Activated T-cell treated with anti-CD3 and anti-CD28 coated beads, Interleukin-2, amount 50 U/mL, for 72 hours (primary cell): ENCODE results near the gene PCSK2. TPM values are rescaled to one million over a fixed set of nuclear protein-coding genes. Genes with fewer than 3 reads are reported as not detected.

Experiments
- ATAC-seq, 2 donors: fragments of 150-1000 bp; cut with Tn5 transposase; replicated peaks in 1 of 2; 2 replicates each; pipeline ENCODE4 v1.10.0; 2021; ENCODE audit warnings: moderate library complexity in 2 of 2, mild to moderate bottlenecking in 1 of 2
- DNase-seq, 2 donors: peaks; one replicate each; pipeline ENCODE4 v3.0.0; 2021 to 2022; ENCODE audit warnings: mixed read lengths in 1 of 2
- H3K27ac Mint-ChIP-seq: one replicate; pipeline ENCODE4 v1.8.0; 2022; ENCODE audit warnings: mild to moderate bottlenecking, moderate library complexity, mixed read lengths
- H3K27me3 Mint-ChIP-seq: one replicate; pipeline ENCODE4 v1.8.0; 2022; ENCODE audit warnings: low read depth, mixed read lengths
- H3K36me3 Mint-ChIP-seq, 2 donors: one replicate each; pipeline ENCODE4 v1.8.0; 2022; ENCODE audit warnings: mixed read lengths in 2 of 2, mild to moderate bottlenecking in 1 of 2; ENCODE audit not compliant: insufficient read depth in 2 of 2
- H3K4me1 Mint-ChIP-seq: one replicate; pipeline ENCODE4 v1.8.0; 2022; ENCODE audit warnings: low read depth, mixed read lengths
- H3K4me3 Mint-ChIP-seq, 2 donors: one replicate each; pipeline ENCODE4 v1.8.0; 2022; ENCODE audit warnings: mild to moderate bottlenecking in 2 of 2, mixed read lengths in 2 of 2, moderate library complexity in 2 of 2
- H3K9me3 Mint-ChIP-seq, 2 donors: one replicate each; pipeline ENCODE4 v1.8.0; 2022; ENCODE audit warnings: mixed read lengths in 2 of 2
- total RNA-seq, 2 donors: library from RNA; stranded (reverse); gene quantifications; one replicate each; pipeline ENCODE4 v1.2.3, GENCODE V29; 2022

Gene PCSK2
- total RNA-seq, 2 donors from 2014 or later, result not detected

DNA sequence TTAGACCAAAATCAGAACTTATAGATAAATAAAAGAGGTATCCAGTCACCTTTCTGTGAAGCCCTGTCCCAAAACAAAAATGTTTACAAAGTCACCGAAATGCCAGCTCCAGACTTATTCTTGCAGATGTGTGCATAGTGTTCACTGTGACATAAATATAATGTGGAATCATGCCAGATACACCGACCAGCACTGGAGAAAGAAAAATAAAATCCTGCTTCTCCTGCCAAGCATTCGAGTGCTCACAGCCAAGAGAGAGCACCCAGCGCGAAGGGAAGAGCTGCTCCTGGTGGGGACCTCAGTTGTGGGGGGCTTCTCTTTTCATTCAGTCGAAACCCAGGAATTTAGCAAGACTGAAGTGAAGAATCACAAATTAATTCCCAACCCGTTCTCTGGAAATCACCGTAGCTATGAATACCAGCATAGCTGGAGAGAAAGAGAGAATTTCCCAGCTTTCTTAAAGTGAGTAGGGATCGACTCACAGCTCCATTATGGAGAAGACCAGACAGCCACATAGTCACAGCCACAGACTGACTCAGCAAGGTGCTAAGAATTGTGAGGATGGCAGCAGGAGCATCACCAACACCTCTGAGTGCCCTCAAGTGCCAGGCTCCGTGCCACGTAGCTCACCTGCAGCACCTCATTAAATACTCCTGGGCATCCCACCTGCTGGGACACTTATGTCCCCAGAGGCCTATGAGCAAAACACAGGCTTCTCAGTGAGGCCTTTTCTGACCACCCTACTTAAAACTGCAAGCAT lies 271.2 kb downstream of the PCSK2 start:
- ATAC-seq (no peak), DNase-seq (no peak)
- Mint-ChIP-seq H3K36me3 (no peaks in the 10 kb centered on the region), H3K4me3 (no peak overlapping the region), H3K4me1 (no peaks in the 10 kb centered on the region), H3K9me3 (no peaks in the 10 kb centered on the region), H3K27ac (no peak overlapping the region), H3K27me3 (no peaks in the 10 kb centered on the region)

- H3K4me1 Mint-ChIP-seq, result peaks cover 4% of the 10 kb centered on the region
- DNase-seq, result no peak
- H3K36me3 Mint-ChIP-seq, result no peaks in the 10 kb centered on the region
- ATAC-seq, result no peak
- no peaks in the 10 kb centered on the region for H3K9me3 Mint-ChIP-seq
- H3K4me3 Mint-ChIP-seq, result no peak overlapping the region
- no peak overlapping the region for H3K27ac Mint-ChIP-seq
- H3K27me3 Mint-ChIP-seq, result no peaks in the 10 kb centered on the region
Measured at GRCh38 chr20:17498641-17499040, 271.8 kb downstream of the PCSK2 start.

DNA sequence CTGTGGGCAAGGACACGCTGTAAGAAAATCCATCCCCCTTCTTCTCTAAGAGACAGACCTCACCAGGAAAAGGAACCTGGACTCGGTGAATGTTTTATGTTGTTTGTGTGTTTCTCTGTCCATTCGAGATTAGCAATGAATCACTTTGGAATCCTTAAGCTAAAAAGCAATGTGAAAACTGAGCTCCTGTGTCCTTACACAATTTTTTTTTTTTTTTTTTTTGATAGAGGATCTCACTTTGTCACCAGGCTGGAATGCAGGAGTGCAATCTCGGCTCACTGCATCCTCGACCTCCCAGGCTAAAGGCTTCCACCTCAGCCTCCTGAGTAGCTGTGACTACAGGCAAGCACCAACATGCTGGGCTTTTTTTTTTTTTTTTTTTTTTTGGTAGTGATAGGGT lies 272.2 kb downstream of the PCSK2 start:
- Mint-ChIP-seq H3K9me3 (no peaks in the 10 kb centered on the region), H3K4me1 (peaks cover 8% of the 10 kb centered on the region), H3K27me3 (no peaks in the 10 kb centered on the region), H3K4me3 (no peak overlapping the region), H3K36me3 (no peaks in the 10 kb centered on the region), H3K27ac (no peak overlapping the region)
- no peak for DNase-seq
- no peak for ATAC-seq

DNA sequence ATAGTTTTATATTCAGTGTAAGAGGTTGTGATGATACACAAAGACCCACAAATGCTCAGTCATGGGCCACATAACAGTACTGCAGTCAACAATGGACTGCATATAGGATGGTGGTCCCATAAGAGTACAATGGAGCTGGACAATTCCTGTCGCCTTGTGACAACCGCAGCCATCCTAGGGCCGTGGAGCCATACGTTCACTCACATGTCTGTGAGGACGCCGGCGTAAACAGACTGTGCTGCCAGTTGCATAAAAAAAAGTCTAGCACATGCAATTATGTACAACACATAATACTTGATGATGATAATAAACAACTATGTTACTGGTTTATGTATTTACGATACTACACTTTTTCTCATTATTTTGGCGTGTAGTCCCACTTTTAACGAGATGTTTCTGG lies 273.4 kb downstream of the PCSK2 start:
- H3K4me1 Mint-ChIP-seq, result peaks cover 21% of the 10 kb centered on the region
- H3K27me3 Mint-ChIP-seq, result no peaks in the 10 kb centered on the region
- no peak overlapping the region for H3K27ac Mint-ChIP-seq
- H3K36me3 Mint-ChIP-seq, result no peaks in the 10 kb centered on the region
- H3K9me3 Mint-ChIP-seq, result no peaks in the 10 kb centered on the region
- H3K4me3 Mint-ChIP-seq, result no peak overlapping the region
- DNase-seq (no peak), ATAC-seq (no peak)

- H3K4me1 Mint-ChIP-seq, result peaks cover 26% of the 10 kb centered on the region
- H3K4me3 Mint-ChIP-seq, result no peak overlapping the region
- no peak overlapping the region for H3K27ac Mint-ChIP-seq
- no peaks in the 10 kb centered on the region for H3K9me3 Mint-ChIP-seq
- H3K27me3 Mint-ChIP-seq, result no peaks in the 10 kb centered on the region
- DNase-seq (no peak), ATAC-seq (no peak)
- H3K36me3 Mint-ChIP-seq, result no peaks in the 10 kb centered on the region
Measured at GRCh38 chr20:17500826-17501225, 274.0 kb downstream of the PCSK2 start.

DNA sequence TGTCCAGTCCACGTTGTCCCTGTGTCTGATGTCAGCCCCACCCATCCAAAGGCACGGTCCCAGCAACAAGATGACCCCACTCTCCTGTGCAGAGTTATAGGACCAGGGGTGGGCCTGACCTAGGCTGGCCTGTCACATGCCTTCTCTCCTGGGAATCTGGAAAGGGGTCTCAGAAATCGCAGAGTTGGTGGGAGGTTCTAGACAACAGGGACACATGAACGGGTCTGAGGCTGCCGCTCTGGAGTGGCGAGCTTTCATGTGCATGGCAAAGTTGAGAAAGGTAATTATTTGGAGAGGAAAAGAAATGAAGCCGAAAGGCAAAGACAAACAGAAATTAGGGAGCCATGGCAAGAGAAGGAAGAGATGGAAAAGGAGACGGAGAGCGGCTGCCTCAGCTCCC lies 274.9 kb downstream of the PCSK2 start:
- no peaks in the 10 kb centered on the region for H3K9me3 Mint-ChIP-seq
- H3K27ac Mint-ChIP-seq, result no peak overlapping the region
- ATAC-seq, result no peak
- DNase-seq, result no peak
- no peak overlapping the region for H3K4me3 Mint-ChIP-seq
- no peaks in the 10 kb centered on the region for H3K36me3 Mint-ChIP-seq
- peaks cover 33% of the 10 kb centered on the region for H3K4me1 Mint-ChIP-seq
- H3K27me3 Mint-ChIP-seq, result no peaks in the 10 kb centered on the region

- H3K4me3 Mint-ChIP-seq, result no peak overlapping the region
- no peak overlapping the region for H3K27ac Mint-ChIP-seq
- H3K36me3 Mint-ChIP-seq, result no peaks in the 10 kb centered on the region
- no peaks in the 10 kb centered on the region for H3K27me3 Mint-ChIP-seq
- H3K4me1 Mint-ChIP-seq, result peaks cover 37% of the 10 kb centered on the region
- ATAC-seq (no peak), DNase-seq (no peak)
- no peaks in the 10 kb centered on the region for H3K9me3 Mint-ChIP-seq
Measured at GRCh38 chr20:17502105-17502504, 275.3 kb downstream of the PCSK2 start.

- DNase-seq (no peak), ATAC-seq (no peak)
- H3K27ac Mint-ChIP-seq, result no peak overlapping the region
- H3K36me3 Mint-ChIP-seq, result no peaks in the 10 kb centered on the region
- peaks cover 43% of the 10 kb centered on the region for H3K4me1 Mint-ChIP-seq
- no peak overlapping the region for H3K4me3 Mint-ChIP-seq
- H3K27me3 Mint-ChIP-seq, result no peaks in the 10 kb centered on the region
- H3K9me3 Mint-ChIP-seq, result no peaks in the 10 kb centered on the region
Measured at GRCh38 chr20:17503301-17504065, 276.6 kb downstream of the PCSK2 start.

DNA sequence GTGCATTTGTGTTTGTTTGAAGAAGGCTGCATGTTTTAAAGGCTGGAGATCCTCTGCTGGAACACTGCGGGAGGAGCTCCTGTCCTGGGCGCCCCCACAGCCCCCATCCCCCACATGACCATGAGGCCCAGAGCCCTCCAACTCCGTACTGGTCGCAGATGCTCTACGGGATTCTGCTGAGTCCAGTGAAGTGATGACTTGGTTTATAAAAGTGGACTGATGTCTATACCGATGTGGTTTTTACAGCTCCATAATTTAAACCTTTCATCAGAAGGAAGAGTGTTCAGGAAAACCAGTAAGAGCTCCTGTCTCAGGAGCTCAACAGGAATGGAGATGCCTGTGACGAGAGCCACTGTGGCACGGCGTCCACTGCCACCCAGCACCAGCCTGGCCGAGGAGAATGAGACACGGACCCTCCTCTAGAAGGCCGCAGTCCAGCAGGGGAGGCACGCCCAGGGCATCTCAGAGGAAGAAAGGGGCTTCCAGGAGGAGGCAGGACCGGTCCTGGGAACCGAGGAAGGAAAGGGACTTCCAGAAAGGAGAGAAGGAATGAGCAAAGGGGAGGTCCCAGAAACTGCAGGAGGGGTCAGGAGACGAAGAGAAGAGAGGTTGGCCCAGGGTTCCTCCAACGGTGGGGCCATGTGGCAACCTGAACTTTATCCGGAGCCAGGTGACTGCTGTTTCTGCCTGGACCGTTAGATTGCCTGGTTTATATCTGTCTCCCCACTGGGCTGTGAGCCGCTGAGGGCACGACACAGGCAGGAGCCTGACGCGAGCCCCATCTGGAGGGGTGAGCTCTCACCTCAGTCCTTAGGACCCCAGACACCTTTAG lies 277.4 kb downstream of the PCSK2 start:
- Mint-ChIP-seq H3K9me3 (no peaks in the 10 kb centered on the region), H3K27ac (peak overlapping the region; percentile 59), H3K36me3 (no peaks in the 10 kb centered on the region), H3K4me3 (peak overlapping the region; percentile 87 to 96), H3K27me3 (no peaks in the 10 kb centered on the region), H3K4me1 (peaks cover 43% of the 10 kb centered on the region)
- DNase-seq, result peak in 1 of 2 donors; percentile 10
- peak; percentile 19 to 21 for ATAC-seq

GRCh38 chr20:17504898-17505635 lies 278.2 kb downstream of the PCSK2 start:
- peak; percentile 67 to 71 for DNase-seq
- ATAC-seq, result peak; percentile 73 to 79
- Mint-ChIP-seq H3K9me3 (no peaks in the 10 kb centered on the region), H3K27me3 (no peaks in the 10 kb centered on the region), H3K4me1 (peaks cover 43% of the 10 kb centered on the region), H3K36me3 (no peaks in the 10 kb centered on the region), H3K27ac (peak overlapping the region; percentile 59), H3K4me3 (peak overlapping the region; percentile 87 to 96)

GRCh38 chr20:17505636-17506517 lies 279.0 kb downstream of the PCSK2 start:
- Mint-ChIP-seq H3K27me3 (peaks cover 3% of the 10 kb centered on the region), H3K36me3 (no peaks in the 10 kb centered on the region), H3K9me3 (no peaks in the 10 kb centered on the region), H3K4me3 (peak overlapping the region; percentile 87 to 96), H3K4me1 (peaks cover 44% of the 10 kb centered on the region), H3K27ac (peak overlapping the region; percentile 59)
- DNase-seq (peak; percentile 62 to 72), ATAC-seq (peak; percentile 71 to 72)

GRCh38 chr20:17507032-17507431 lies 280.2 kb downstream of the PCSK2 start:
- H3K4me3 Mint-ChIP-seq, result peak overlapping the region; percentile 33 to 64
- DNase-seq (no peak), ATAC-seq (no peak)
- H3K27ac Mint-ChIP-seq, result no peak overlapping the region
- peaks cover 51% of the 10 kb centered on the region for H3K4me1 Mint-ChIP-seq
- no peaks in the 10 kb centered on the region for H3K9me3 Mint-ChIP-seq
- peaks cover 10% of the 10 kb centered on the region for H3K27me3 Mint-ChIP-seq
- H3K36me3 Mint-ChIP-seq, result no peaks in the 10 kb centered on the region
